Sigmoid colon (tissue), 3 donors: ENCODE measurements around the gene IL16.

ENCODE experiments used
- POLR2A ChIP-seq, 2 donors: fragments of 450-650 bp; IDR thresholded peaks; one replicate each; pipeline ENCODE4 v1.6.1; 2016; ENCODE audit warnings: antibody characterized with exemption in 2 of 2, mild to moderate bottlenecking in 2 of 2, moderate library complexity in 2 of 2
- TF ChIP-seq, protein P1 (sequence below), 4 experiments: fragments of 450-650 bp in 3 of 4; fragments of 200-600 bp in 1 of 4; IDR thresholded peaks; one replicate each; pipeline ENCODE4 v1.5.1; 2016 to 2019; ENCODE audit warnings: antibody characterized with exemption in 4 of 4, mild to moderate bottlenecking in 3 of 4, moderate library complexity in 2 of 4

DNA sequence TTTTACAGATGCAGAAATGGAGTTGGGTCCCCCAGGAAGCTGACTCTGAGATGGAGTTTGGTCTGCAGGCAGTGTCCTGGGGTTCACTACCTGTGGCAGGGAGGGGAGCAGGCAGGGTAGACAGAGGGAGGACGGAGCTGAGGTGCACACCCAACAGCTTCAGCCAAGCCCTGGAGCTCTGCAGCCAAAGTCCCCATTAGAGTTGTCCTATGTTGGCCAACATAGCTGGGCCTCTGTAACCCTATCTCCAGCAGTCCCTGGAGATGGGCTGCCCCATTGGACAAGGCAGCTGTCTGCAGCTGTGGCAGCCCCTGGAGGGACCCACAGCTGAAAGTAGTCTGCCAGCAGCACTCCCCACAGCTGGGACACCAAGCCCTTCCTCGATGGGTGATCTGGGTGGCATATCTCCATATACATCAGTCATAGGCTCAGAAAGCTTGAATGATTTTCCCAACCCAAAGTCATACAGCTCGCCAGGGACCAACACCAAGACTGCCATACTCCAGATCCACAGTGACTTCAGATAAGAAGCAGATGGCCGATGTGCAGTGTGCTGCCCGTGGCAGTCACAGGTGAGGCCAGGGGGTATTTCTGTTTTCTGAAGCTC is 95.3 kb downstream of the IL16 start:
- TF ChIP-seq, protein P1, sequence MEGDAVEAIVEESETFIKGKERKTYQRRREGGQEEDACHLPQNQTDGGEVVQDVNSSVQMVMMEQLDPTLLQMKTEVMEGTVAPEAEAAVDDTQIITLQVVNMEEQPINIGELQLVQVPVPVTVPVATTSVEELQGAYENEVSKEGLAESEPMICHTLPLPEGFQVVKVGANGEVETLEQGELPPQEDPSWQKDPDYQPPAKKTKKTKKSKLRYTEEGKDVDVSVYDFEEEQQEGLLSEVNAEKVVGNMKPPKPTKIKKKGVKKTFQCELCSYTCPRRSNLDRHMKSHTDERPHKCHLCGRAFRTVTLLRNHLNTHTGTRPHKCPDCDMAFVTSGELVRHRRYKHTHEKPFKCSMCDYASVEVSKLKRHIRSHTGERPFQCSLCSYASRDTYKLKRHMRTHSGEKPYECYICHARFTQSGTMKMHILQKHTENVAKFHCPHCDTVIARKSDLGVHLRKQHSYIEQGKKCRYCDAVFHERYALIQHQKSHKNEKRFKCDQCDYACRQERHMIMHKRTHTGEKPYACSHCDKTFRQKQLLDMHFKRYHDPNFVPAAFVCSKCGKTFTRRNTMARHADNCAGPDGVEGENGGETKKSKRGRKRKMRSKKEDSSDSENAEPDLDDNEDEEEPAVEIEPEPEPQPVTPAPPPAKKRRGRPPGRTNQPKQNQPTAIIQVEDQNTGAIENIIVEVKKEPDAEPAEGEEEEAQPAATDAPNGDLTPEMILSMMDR (IDR thresholded peaks at IDR 0.05), result no peak
- TF ChIP-seq POLR2A (IDR thresholded peaks at IDR 0.05), result no peak
